HPDE6-E6E7 (cell line): ENCODE results near the gene SFMBT2.
"Not testable (repeated sequence)": the region's sequence is repeated elsewhere in the genome, so short reads cannot be mapped to it uniquely, and the experiment has no call there.

Experiments used
- DNase-seq: peaks from one replicate; pipeline ENCODE4 v3.0.0; 2011; ENCODE audit warnings: missing footprints; ENCODE audit errors: extremely low spot score

SFMBT2 gene

DNA sequence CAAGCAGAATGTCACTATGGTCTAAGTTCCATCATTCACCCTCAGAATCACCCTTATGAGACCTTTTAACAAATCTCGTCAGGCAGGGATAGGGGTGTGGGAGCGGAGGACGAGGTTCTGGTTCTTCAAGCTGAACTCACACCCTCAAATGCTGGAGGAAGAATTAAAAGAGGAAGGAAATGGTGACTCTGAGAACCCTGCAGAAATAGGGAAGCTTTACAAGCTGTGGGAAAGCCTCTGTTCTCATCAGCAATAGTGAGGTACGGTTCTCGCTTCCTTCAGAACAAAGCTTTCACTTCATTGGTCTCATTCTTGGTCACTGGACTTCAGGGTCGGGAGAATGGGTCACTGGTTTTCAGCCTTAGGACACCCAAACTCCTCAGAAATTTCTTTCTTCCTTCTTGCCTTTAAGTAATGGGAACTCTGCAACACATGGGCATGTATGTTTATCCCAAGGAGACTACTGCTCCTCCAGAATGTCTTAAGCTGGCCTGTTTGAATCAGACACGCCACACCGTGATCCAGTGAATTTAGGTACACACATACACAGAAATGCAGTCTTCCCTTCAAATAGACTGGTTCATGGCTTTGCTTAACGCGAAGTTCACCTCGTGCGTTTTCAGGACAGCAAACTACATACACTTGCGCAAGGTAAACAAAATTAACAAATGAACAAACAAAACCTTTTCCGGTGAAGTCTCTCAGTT, 226.0 kb downstream of the SFMBT2 start:
- no peak for DNase-seq

DNA sequence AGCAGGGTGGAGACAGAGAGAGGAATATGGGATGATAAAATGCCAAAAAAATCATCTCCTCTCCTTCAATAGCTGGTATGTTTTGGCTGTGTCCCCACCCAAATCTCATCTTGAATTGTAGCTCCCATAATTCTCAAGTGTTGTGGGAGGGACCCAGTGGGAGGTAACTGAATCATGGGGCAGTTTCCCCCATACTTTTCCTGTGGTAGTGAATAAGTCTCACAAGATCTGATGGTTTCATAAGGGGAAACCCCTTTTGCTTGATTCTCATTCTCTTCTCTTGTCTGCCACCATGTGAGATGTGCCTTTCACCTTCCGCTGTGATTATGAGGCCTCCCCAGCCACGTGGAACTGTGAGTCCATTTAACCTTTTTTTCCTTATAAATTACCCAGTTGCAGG, 226.7 kb downstream of the SFMBT2 start:
- not testable (repeated sequence) for DNase-seq

- DNase-seq: not testable (repeated sequence)
Measured at GRCh38 chr10:7182327-7182726, 228.5 kb downstream of the SFMBT2 start.

DNA sequence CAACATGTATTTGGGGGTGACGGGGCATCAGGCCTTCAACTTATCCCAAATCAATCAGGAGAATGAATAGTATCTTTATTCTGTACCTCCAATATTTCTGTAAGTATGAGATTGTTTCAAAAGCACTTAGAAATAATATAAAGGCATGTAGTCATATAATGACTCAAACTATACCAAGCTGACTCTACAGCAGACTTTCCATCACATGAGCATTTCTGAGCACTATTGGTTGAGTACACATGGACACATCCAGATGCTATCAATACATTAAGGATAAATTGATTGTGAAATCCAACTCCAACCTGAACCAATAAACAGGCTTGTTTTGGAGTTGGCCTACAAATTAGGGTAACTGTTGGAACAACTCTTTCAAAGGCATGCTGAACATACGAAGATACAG, 229.4 kb downstream of the SFMBT2 start:
- DNase-seq: no peak

DNA sequence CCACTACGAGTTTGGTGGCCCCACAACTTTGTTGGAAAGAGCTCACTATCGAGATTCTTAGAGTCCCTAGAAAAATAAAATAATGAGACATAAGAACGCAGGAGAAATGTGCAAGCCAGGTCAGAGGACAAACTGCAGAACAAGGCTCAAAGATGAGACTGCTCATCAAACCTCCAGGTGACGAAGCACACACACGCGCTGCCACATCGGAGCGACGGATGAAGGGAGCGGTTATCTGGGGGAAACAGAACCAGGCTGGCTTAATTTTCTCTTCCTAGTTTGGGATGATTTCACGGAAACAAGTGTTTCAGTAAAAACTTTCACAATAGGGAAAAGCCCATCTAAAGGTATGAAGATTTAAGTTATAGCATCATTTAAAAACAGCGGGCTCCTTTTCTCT, 231.3 kb downstream of the SFMBT2 start:
- no peak for DNase-seq

DNA sequence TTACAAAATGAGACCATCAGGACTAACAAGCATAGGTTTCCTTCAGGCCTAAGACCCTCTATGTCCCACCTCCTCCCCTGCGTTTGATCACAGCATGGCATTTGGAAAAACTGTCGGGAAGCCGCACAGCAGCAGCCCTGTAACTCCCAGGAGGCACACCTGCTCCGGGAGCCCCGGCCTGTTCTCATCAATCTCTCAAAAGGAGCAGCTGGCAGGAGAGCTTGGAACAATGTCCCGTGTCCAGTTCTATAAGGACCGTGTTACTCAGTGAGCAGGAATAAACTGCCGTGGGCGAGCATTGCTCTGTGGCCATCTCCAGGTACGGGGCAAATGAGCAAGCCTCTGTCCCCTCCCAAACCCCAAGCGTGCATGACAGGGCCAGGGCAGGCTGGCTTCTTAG, 236.9 kb downstream of the SFMBT2 start:
- no peak for DNase-seq

- no peak for DNase-seq
Measured at GRCh38 chr10:7171825-7172224, 239.0 kb downstream of the SFMBT2 start.

GRCh38 chr10:7170626-7171322, 240.1 kb downstream of the SFMBT2 start:
- no peak for DNase-seq

DNA sequence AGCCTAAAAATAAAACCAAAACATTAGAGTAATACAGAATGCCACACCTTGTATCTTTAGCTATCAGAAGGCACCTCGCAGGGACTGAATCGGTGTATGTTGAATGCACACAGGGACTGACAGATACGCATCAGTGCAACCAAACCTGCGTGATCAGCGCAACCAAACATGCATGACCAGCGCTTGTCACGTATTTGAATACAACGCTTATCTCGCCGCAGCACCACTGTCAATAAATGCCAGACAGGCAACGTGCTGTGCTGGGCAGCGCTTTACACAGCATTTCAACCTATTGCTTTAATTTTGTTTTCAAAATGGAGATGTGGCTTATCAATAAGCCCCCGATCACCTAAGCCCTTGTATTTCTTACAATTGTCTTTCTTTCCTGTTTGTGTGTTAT, 242.4 kb downstream of the SFMBT2 start:
- DNase-seq: no peak

GRCh38 chr10:7165500-7166177, 245.2 kb downstream of the SFMBT2 start:
- DNase-seq: no peak

- no peak for DNase-seq
Measured at GRCh38 chr10:7164955-7165354, 245.9 kb downstream of the SFMBT2 start.

- DNase-seq: no peak
Measured at GRCh38 chr10:7162331-7162730, 248.5 kb downstream of the SFMBT2 start.

DNA sequence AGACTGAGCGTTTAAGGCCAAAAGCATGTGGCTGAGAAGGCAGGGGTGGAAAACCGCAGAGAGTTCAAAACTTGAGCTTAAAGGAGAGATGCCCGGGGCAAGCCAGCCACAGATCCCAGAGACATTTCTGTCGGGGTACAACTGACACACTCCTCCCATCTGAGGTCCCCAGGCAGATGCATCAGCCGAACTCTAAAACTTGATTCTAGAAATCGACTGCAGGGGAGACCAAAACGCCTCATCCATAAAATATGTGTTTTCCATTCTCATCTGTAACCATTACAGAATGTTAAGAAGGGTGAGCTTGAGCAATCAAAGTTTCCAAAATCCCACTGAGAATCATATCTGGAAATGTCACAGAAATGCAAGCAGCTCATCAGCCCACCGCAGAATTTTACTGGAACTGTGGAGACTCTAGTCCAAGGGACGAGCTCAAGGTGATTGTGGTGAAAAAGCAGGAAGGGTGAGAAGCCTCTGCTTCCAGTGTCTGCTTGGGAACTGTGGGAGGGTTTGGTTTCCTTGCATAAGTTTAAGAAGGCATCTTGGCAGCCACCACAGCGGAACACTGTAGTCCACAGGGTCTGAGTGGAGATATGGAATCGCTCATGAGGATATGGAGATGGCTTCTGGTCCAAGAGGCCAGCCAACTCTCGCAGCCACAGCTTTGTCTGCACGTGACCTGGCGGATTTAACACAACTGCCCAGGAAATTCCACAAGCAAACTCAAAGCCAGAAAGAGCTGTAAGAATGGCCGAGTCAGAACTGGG, 249.2 kb downstream of the SFMBT2 start:
- DNase-seq: no peak

DNA sequence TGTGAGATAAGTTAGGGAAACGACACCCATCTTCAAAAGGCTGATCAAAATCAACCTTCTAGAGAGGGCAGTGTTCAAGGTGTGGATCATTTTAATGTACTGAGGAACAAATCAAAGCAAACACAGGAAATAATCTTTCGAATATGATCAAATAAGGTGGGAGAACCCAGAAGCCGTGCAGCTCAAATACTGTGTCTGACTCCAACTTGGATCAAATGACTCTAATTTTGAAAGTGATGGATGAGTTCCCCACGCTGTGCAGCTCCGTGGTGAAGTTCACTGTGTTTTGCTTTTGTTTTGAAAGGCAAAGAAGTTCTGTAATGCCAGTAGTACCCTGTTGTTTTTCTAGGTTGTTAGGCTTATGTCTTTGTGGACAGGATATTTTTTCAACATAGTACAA, 250.9 kb downstream of the SFMBT2 start:
- no peak for DNase-seq

GRCh38 chr10:7159517-7159916, 251.3 kb downstream of the SFMBT2 start:
- DNase-seq: no peak

DNA sequence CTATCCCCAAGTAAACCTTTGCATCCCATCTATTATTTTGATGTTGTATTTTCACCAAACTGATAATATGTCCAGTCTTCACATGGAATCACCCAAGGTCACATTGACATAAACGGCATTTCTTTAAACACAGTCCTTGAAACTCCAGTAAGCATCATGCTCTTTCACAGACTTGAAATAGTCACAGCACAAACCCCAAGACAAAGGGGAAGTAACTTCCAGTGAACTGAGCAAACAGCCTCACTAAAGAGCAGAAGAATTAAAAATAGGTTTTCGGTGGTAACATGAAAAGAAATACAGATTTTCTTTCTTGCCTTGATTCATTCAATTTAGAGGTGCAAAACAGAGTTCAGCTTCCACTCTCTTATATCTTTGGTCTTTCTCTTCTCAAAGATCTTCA, 253.7 kb downstream of the SFMBT2 start:
- no peak for DNase-seq

GRCh38 chr10:7153750-7154149, 257.1 kb downstream of the SFMBT2 start:
- no peak for DNase-seq

- no peak for DNase-seq
Measured at GRCh38 chr10:7152982-7153381, 257.9 kb downstream of the SFMBT2 start.

DNA sequence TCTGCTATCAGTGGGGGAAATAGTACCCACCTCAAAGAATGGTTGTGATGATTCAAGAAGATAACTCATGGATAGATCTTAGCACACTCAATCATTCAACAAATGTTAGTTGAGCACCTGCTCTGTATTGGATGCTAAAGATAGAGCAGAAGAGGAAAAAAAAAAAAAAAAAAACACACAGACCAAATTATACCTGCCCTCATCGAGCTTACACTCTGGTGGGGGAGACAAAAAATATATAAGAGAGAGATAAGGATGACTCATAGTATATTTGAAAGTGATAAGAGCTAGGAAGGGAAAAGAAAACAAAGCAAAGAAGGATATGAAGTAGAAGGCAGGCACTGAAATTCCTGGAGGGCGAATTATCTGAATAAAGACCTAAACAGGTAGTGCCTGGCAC, 258.5 kb downstream of the SFMBT2 start:
- DNase-seq: no peak

- DNase-seq: no peak
Measured at GRCh38 chr10:7151538-7151937, 259.3 kb downstream of the SFMBT2 start.

DNA sequence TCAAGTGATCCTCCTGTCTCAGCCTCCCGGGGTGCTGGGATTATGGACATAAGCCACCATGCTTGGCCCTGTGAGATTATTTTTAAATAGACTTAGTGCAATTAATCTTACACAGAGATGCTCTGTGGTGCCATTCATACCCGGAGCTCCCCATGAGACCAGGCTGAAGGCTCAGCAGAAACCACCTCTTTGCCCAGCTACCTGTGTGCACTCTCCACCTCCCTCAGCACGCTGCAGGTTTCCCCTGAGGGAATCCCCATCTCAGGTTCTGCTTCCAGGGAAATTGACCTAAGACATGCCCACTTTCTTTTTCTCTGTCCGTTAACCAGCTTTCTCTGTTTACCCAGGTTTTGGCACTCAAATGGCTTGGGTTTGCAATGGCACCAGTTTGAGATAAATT, 260.5 kb downstream of the SFMBT2 start:
- no peak for DNase-seq

- DNase-seq: no peak
Measured at GRCh38 chr10:7146189-7146588, 264.6 kb downstream of the SFMBT2 start.
